Stimulated activated CD8-positive, alpha-beta memory T cell treated with anti-CD3 and anti-CD28 coated beads, Interleukin-4, amount 100 ng/mL, for 48 hours (primary cell): ENCODE results near the gene MYO16.
A peak's percentile ranks its signal among the peaks of the same experiment; 100 is the strongest.
"Not testable (repeated sequence)": the region's sequence is repeated elsewhere in the genome, so short reads cannot be mapped to it uniquely, and the experiment has no call there.

Experiments
- DNase-seq: peaks from one replicate; pipeline ENCODE4 v3.0.0-alpha.2; 2020

Gene MYO16

GRCh38 chr13:108903613-108904012 is 274.2 kb downstream of the MYO16 start:
- DNase-seq: no peak

- no peak for DNase-seq
These were observed 282.4 kb downstream of the MYO16 start for GRCh38 chr13:108911807-108912206.

GRCh38 chr13:108913731-108914130 is 284.3 kb downstream of the MYO16 start:
- not testable (repeated sequence) for DNase-seq

- no peak for DNase-seq
These were observed 285.8 kb downstream of the MYO16 start for GRCh38 chr13:108915095-108915633.

- peak; percentile 87 for DNase-seq
These were observed 286.5 kb downstream of the MYO16 start for GRCh38 chr13:108915634-108916512.

GRCh38 chr13:108917581-108917980 is 288.2 kb downstream of the MYO16 start:
- no peak for DNase-seq

- no peak for DNase-seq
These were observed 289.9 kb downstream of the MYO16 start for GRCh38 chr13:108919036-108919907.

GRCh38 chr13:108920137-108920536 is 290.7 kb downstream of the MYO16 start:
- DNase-seq: no peak

- DNase-seq: no peak
These were observed 291.8 kb downstream of the MYO16 start for GRCh38 chr13:108921238-108921637.

- no peak for DNase-seq
These were observed 292.7 kb downstream of the MYO16 start for GRCh38 chr13:108922108-108922507.

- no peak for DNase-seq
These were observed 294.1 kb downstream of the MYO16 start for GRCh38 chr13:108923386-108924047.

GRCh38 chr13:108924134-108924533 is 294.7 kb downstream of the MYO16 start:
- no peak for DNase-seq

- no peak for DNase-seq
These were observed 295.1 kb downstream of the MYO16 start for GRCh38 chr13:108924541-108924940.

- no peak for DNase-seq
These were observed 295.7 kb downstream of the MYO16 start for GRCh38 chr13:108925070-108925469.

- DNase-seq: no peak
These were observed 297.5 kb downstream of the MYO16 start for GRCh38 chr13:108926862-108927261.

- no peak for DNase-seq
These were observed 298.2 kb downstream of the MYO16 start for GRCh38 chr13:108927615-108928014.

- no peak for DNase-seq
These were observed 300.3 kb downstream of the MYO16 start for GRCh38 chr13:108929532-108930206.

- no peak for DNase-seq
These were observed 302.8 kb downstream of the MYO16 start for GRCh38 chr13:108932196-108932595.

- no peak for DNase-seq
These were observed 303.6 kb downstream of the MYO16 start for GRCh38 chr13:108933061-108933460.

GRCh38 chr13:108938155-108938554 is 308.7 kb downstream of the MYO16 start:
- no peak for DNase-seq

- DNase-seq: no peak
These were observed 310.7 kb downstream of the MYO16 start for GRCh38 chr13:108940121-108940520.

- DNase-seq: no peak
These were observed 314.4 kb downstream of the MYO16 start for GRCh38 chr13:108943842-108944241.
